GM15510 (cell line): Measurements from ENCODE around the gene ZNF484.

Source experiments
- POLR2A ChIP-seq: IDR thresholded peaks from 3 replicates; pipeline ENCODE4 v1.6.1; 2011; ENCODE audit warnings: borderline replicate concordance; ENCODE audit not compliant: insufficient read length; ENCODE audit errors: extremely low read depth

Gene ZNF484

GRCh38 chr9:92877531-92878430 lies at the start of gene ZNF484:
Gene ZNF484, minus strand, starts transcription at chr9:92878038. Its CDS starts 3,009 bp downstream, at chr9:92875029.
- TF ChIP-seq POLR2A: peak; percentile 52

GRCh38 chr9:92920437-92920836 lies 42.6 kb upstream of the ZNF484 start:
- TF ChIP-seq POLR2A: no peak

- TF ChIP-seq POLR2A: no peak
Measured at GRCh38 chr9:92917176-92917800, 39.5 kb upstream of the ZNF484 start.

- no peak for TF ChIP-seq POLR2A
Measured at GRCh38 chr9:92911511-92912475, 34.0 kb upstream of the ZNF484 start.

- no peak for TF ChIP-seq POLR2A
Measured at GRCh38 chr9:92897323-92897722, 19.5 kb upstream of the ZNF484 start.

GRCh38 chr9:92895812-92896436 lies 18.1 kb upstream of the ZNF484 start:
- TF ChIP-seq POLR2A: no peak

- no peak for TF ChIP-seq POLR2A
Measured at GRCh38 chr9:92894711-92895362, 17.0 kb upstream of the ZNF484 start.

GRCh38 chr9:92890761-92891160 lies 12.9 kb upstream of the ZNF484 start:
- TF ChIP-seq POLR2A: no peak

- no peak for TF ChIP-seq POLR2A
Measured at GRCh38 chr9:92887880-92888338, 10.1 kb upstream of the ZNF484 start.

GRCh38 chr9:92882276-92882675 lies 4.4 kb upstream of the ZNF484 start:
- TF ChIP-seq POLR2A: no peak

GRCh38 chr9:92875373-92875772 lies 2.5 kb downstream of the ZNF484 start:
- no peak for TF ChIP-seq POLR2A

GRCh38 chr9:92870289-92870688 lies 7.5 kb downstream of the ZNF484 start:
- no peak for TF ChIP-seq POLR2A

GRCh38 chr9:92864152-92864551 lies 13.7 kb downstream of the ZNF484 start:
- TF ChIP-seq POLR2A: no peak

GRCh38 chr9:92860867-92861266 lies 17.0 kb downstream of the ZNF484 start:
- TF ChIP-seq POLR2A: no peak
